CD4-positive, alpha-beta memory T cell (primary cell): ENCODE data around the gene TGOLN2. TPM values are rescaled to one million over a fixed set of nuclear protein-coding genes. Genes with fewer than 3 reads are reported as not detected.
A peak's percentile ranks its signal among the peaks of the same experiment; 100 is the strongest.

Experiments
- CTCF ChIA-PET: fragments of 350-600 bp; sonication (Branson Sonifier 250); formaldehyde crosslinking; loops from one replicate; lab custom pipeline; 2021; ENCODE audit warnings: inconsistent platforms; ENCODE audit not compliant: partially characterized antibody; lab: Charles Lee
- POLR2A ChIA-PET: fragments of 350-600 bp; sonication (Branson Sonifier 250); formaldehyde crosslinking; loops from one replicate; lab custom pipeline; 2021; ENCODE audit not compliant: partially characterized antibody; lab: Charles Lee
- DNase-seq, 5 donors: peaks; one replicate each; pipeline versions ENCODE4 v3.0.0 to v3.0.0-alpha.2; 2020 to 2022; ENCODE audit warnings: mixed read lengths in 1 of 5
- H3K27ac ChIP-seq: one replicate; pipeline ENCODE4 v1.7.0; 2013; ENCODE audit warnings: low read depth, low read length
- H3K27me3 ChIP-seq: 2 replicates; pipeline ENCODE4 v1.7.0; 2013; ENCODE audit warnings: mild to moderate bottlenecking, low read length, moderate library complexity; ENCODE audit not compliant: insufficient read depth
- H3K36me3 ChIP-seq: 2 replicates; pipeline ENCODE4 v1.7.0; 2013; ENCODE audit warnings: mild to moderate bottlenecking, low read length, moderate library complexity; ENCODE audit not compliant: insufficient read depth
- H3K4me1 ChIP-seq: 2 replicates; pipeline ENCODE4 v1.7.0; 2013; ENCODE audit warnings: mild to moderate bottlenecking, low read length, moderate library complexity; ENCODE audit not compliant: insufficient read depth
- H3K4me3 ChIP-seq, 2 donors: one replicate each; pipeline ENCODE4 v1.7.0; 2013; ENCODE audit warnings: low read length in 2 of 2, mild to moderate bottlenecking in 1 of 2
- H3K9me3 ChIP-seq, 2 donors: one replicate each; pipeline ENCODE4 v1.7.0; 2013; ENCODE audit warnings: low read length in 2 of 2, control low read depth in 1 of 2; ENCODE audit not compliant: control insufficient read depth in 1 of 2
- H3K27ac Mint-ChIP-seq, 7 donors: one replicate each; pipeline ENCODE4 v1.8.0; 2020 to 2021; ENCODE audit warnings: mixed read lengths in 7 of 7, mild to moderate bottlenecking in 6 of 7, inconsistent platforms in 3 of 7, moderate library complexity in 3 of 7
- H3K27me3 Mint-ChIP-seq, 2 donors: one replicate each; pipeline ENCODE4 v1.8.0; 2020 to 2021; ENCODE audit warnings: mixed read lengths in 2 of 2
- H3K36me3 Mint-ChIP-seq, 2 donors: one replicate each; pipeline ENCODE4 v1.8.0; 2020 to 2021; ENCODE audit warnings: mixed read lengths in 2 of 2, inconsistent platforms in 1 of 2, mild to moderate bottlenecking in 1 of 2
- H3K4me1 Mint-ChIP-seq, 4 donors: one replicate each; pipeline ENCODE4 v1.8.0; 2020 to 2021; ENCODE audit warnings: mixed read lengths in 4 of 4, mild to moderate bottlenecking in 1 of 4
- H3K4me3 Mint-ChIP-seq, 8 donors: one replicate each; pipeline ENCODE4 v1.8.0; 2020 to 2021; ENCODE audit warnings: mixed read lengths in 8 of 8, mild to moderate bottlenecking in 7 of 8, moderate library complexity in 6 of 8, inconsistent platforms in 3 of 8
- H3K9me3 Mint-ChIP-seq, 8 donors: one replicate each; pipeline ENCODE4 v1.8.0; 2020 to 2021; ENCODE audit warnings: mixed read lengths in 8 of 8, mild to moderate bottlenecking in 5 of 8, inconsistent platforms in 3 of 8, moderate library complexity in 1 of 8
- intact Hi-C: fragments of 100-400 bp; cut with micrococcal nuclease; formaldehyde crosslinking; loops from one replicate; pipeline ENCODE4 v1.15.1; 2023
- polyA plus RNA-seq, 2 donors: library from polyadenylated mRNA; unstranded; fragments of 300-500 nt; fragmentation: Illumina TruSeq; gene quantifications; one replicate each; pipeline ENCODE4 v1.2.3, GENCODE V29; 2021
- total RNA-seq, 2 experiments: library from RNA; stranded (reverse); gene quantifications; one replicate each; pipeline ENCODE4 v1.2.3, GENCODE V29; 2021

TGOLN2 gene
- total and polyA plus RNA-seq, 4 experiments from 2014 or later: 29.8 to 195 (median 121) TPM

GRCh38 chr2:85329181-85329651 lies 1.4 kb upstream of the TGOLN2 start:
- Histone ChIP-seq H3K27me3 (no peaks in the 10 kb centered on the region), H3K4me3 (no peak overlapping the region), H3K4me1 (peaks cover 32% of the 10 kb centered on the region), H3K27ac (no peak overlapping the region), H3K9me3 (no peaks in the 10 kb centered on the region), H3K36me3 (peaks cover 7% of the 10 kb centered on the region)
- H3K27me3 Mint-ChIP-seq: no peaks in the 10 kb centered on the region
- H3K4me1 Mint-ChIP-seq: peaks cover 17 to 53% (median 23%) of the 10 kb centered on the region in 4 donors
- peak overlapping the region in 6 of 8 donors; percentile 4 to 98 (median 30) for H3K4me3 Mint-ChIP-seq
- ChIA-PET POLR2A (interaction anchor here (0.8 to 12.9 kb wide), 5 partner anchors 16 to 266 kb away, joined by 3 to 268 read pairs (median 64); partner anchors contain the start of genes ELMOD3, MAT2A, RETSAT and RNF181), CTCF (interaction anchor here (0.6 kb wide), 1 partner anchor 117 kb away, joined by 3 read pairs; no protein-coding TSS in a partner anchor)
- H3K36me3 Mint-ChIP-seq: peaks cover 32 to 44% of the 10 kb centered on the region in 2 donors
- no peaks in the 10 kb centered on the region for H3K9me3 Mint-ChIP-seq
- H3K27ac Mint-ChIP-seq: peak overlapping the region in 4 of 7 donors; percentile 33 to 99 (median 40)
- intact Hi-C loops: loop anchor here (2.0 to 10.0 kb wide), 2 partner anchors 286 to 1112 kb away; partner anchors contain the start of genes C2orf68, KDM3A and USP39
- DNase-seq: no peak

- no peaks in the 10 kb centered on the region for H3K27me3 ChIP-seq
- ChIA-PET CTCF (interaction anchor here (0.6 to 5.5 kb wide), 10 partner anchors 9 to 388 kb away, joined by 3 to 28 read pairs (median 6); partner anchors contain the start of genes ELMOD3, RETSAT and SH2D6), POLR2A (interaction anchor here (0.6 to 12.9 kb wide), 45 partner anchors 8 to 1114 kb away, joined by 3 to 268 read pairs (median 5); partner anchors contain the start of genes C2orf68, CAPG, ELMOD3 and GGCX)
- DNase-seq: peak; percentile 60 to 76 (median 68)
- H3K4me1 ChIP-seq: peaks cover 51% of the 10 kb centered on the region
- H3K4me3 Mint-ChIP-seq: peak overlapping the region; percentile 92 to 100 (median 98)
- H3K36me3 Mint-ChIP-seq: peaks cover 51 to 62% of the 10 kb centered on the region in 2 donors
- H3K4me1 Mint-ChIP-seq: peaks cover 27 to 72% (median 40%) of the 10 kb centered on the region in 4 donors
- H3K9me3 Mint-ChIP-seq: no peaks in the 10 kb centered on the region
- intact Hi-C loops: loop anchor here (2.0 to 10.0 kb wide), 3 partner anchors 16 to 288 kb away; partner anchors contain the start of genes C2orf68 and USP39
- H3K9me3 ChIP-seq: no peaks in the 10 kb centered on the region
- peak overlapping the region; percentile 99 to 100 for H3K4me3 ChIP-seq
- H3K27ac ChIP-seq: peak overlapping the region; percentile 98
- H3K36me3 ChIP-seq: peaks cover 26% of the 10 kb centered on the region
- no peaks in the 10 kb centered on the region for H3K27me3 Mint-ChIP-seq
- peak overlapping the region; percentile 97 to 100 (median 100) for H3K27ac Mint-ChIP-seq
These were observed 498 bp downstream of the TGOLN2 start for GRCh38 chr2:85327160-85327821.

- no peaks in the 10 kb centered on the region for H3K27me3 Mint-ChIP-seq
- Histone ChIP-seq H3K27ac (peak overlapping the region; percentile 98), H3K27me3 (no peaks in the 10 kb centered on the region), H3K4me3 (peak overlapping the region; percentile 99 to 100), H3K36me3 (peaks cover 33% of the 10 kb centered on the region), H3K4me1 (peaks cover 58% of the 10 kb centered on the region), H3K9me3 (no peaks in the 10 kb centered on the region)
- H3K4me1 Mint-ChIP-seq: peaks cover 33 to 79% (median 47%) of the 10 kb centered on the region in 4 donors
- peaks cover 58 to 69% of the 10 kb centered on the region in 2 donors for H3K36me3 Mint-ChIP-seq
- DNase-seq: peak; percentile 57 to 74 (median 65)
- ChIA-PET CTCF (interaction anchor here (0.6 to 5.5 kb wide), 10 partner anchors 9 to 387 kb away, joined by 3 to 28 read pairs (median 6); partner anchors contain the start of genes ELMOD3, RETSAT and SH2D6), POLR2A (interaction anchor here (0.5 to 12.9 kb wide), 41 partner anchors 9 to 1115 kb away, joined by 3 to 268 read pairs (median 6); partner anchors contain the start of genes C2orf68, CAPG, ELMOD3 and GGCX)
- H3K9me3 Mint-ChIP-seq: no peaks in the 10 kb centered on the region
- peak overlapping the region; percentile 97 to 100 (median 100) for H3K27ac Mint-ChIP-seq
- peak overlapping the region; percentile 92 to 100 (median 98) for H3K4me3 Mint-ChIP-seq
- intact Hi-C loops: loop anchor here (1.0 to 10.0 kb wide), 4 partner anchors 8 to 288 kb away; partner anchors contain the start of genes C2orf68 and USP39
These were observed 1.2 kb downstream of the TGOLN2 start for GRCh38 chr2:85326406-85327159.

- peak overlapping the region; percentile 49 to 100 (median 99) for H3K27ac Mint-ChIP-seq
- ChIA-PET POLR2A (interaction anchor here (0.8 to 12.9 kb wide), 8 partner anchors 12 to 781 kb away, joined by 3 to 268 read pairs (median 18); partner anchors contain the start of genes ELMOD3, GGCX, KCMF1 and MAT2A), CTCF (interaction anchor here (1.0 to 5.5 kb wide), 3 partner anchors 26 to 227 kb away, joined by 3 to 28 read pairs (median 4); no protein-coding TSS in a partner anchor)
- DNase-seq: no peak
- H3K36me3 ChIP-seq: peaks cover 43% of the 10 kb centered on the region
- no peaks in the 10 kb centered on the region for H3K27me3 Mint-ChIP-seq
- H3K36me3 Mint-ChIP-seq: peaks cover 69 to 80% of the 10 kb centered on the region in 2 donors
- intact Hi-C loops: loop anchor here (10.0 kb wide), 1 partner anchor 289 kb away; the partner anchor contains the start of genes C2orf68 and USP39
- peak overlapping the region; percentile 99 to 100 for H3K4me3 ChIP-seq
- peak overlapping the region; percentile 98 for H3K27ac ChIP-seq
- H3K9me3 ChIP-seq: no peaks in the 10 kb centered on the region
- H3K27me3 ChIP-seq: no peaks in the 10 kb centered on the region
- peaks cover 44 to 91% (median 57%) of the 10 kb centered on the region in 4 donors for H3K4me1 Mint-ChIP-seq
- peak overlapping the region; percentile 92 to 100 (median 98) for H3K4me3 Mint-ChIP-seq
- H3K4me1 ChIP-seq: peaks cover 70% of the 10 kb centered on the region
- no peaks in the 10 kb centered on the region for H3K9me3 Mint-ChIP-seq
These were observed 2.4 kb downstream of the TGOLN2 start for GRCh38 chr2:85325466-85325811.

GRCh38 chr2:85324639-85325465 lies 2.9 kb downstream of the TGOLN2 start:
- peaks cover 49% of the 10 kb centered on the region for H3K36me3 ChIP-seq
- Mint-ChIP-seq H3K36me3 (peaks cover 75 to 86% of the 10 kb centered on the region in 2 donors), H3K9me3 (no peaks in the 10 kb centered on the region), H3K4me3 (peak overlapping the region; percentile 92 to 100 (median 98)), H3K4me1 (peaks cover 49 to 97% (median 63%) of the 10 kb centered on the region in 4 donors), H3K27me3 (no peaks in the 10 kb centered on the region), H3K27ac (peak overlapping the region; percentile 49 to 100 (median 99))
- peak in 1 of 5 donors; percentile 60 for DNase-seq
- peaks cover 76% of the 10 kb centered on the region for H3K4me1 ChIP-seq
- H3K27me3 ChIP-seq: no peaks in the 10 kb centered on the region
- H3K9me3 ChIP-seq: no peaks in the 10 kb centered on the region
- POLR2A ChIA-PET: interaction anchor here (0.6 to 12.9 kb wide), 8 partner anchors 12 to 353 kb away, joined by 3 to 268 read pairs (median 4); partner anchors contain the start of genes ELMOD3, GGCX, KCMF1 and RETSAT
- CTCF ChIA-PET: interaction anchor here (1.0 to 5.5 kb wide), 5 partner anchors 16 to 227 kb away, joined by 3 to 28 read pairs (median 4); no protein-coding TSS in a partner anchor
- intact Hi-C loops: loop anchor here (10.0 kb wide), 1 partner anchor 290 kb away; the partner anchor contains the start of genes C2orf68 and USP39
- H3K27ac ChIP-seq: peak overlapping the region; percentile 98
- peak overlapping the region; percentile 99 to 100 for H3K4me3 ChIP-seq
